HG02678 (cell line): ENCODE measurements around the gene NEK2.
"Not testable (repeated sequence)": the region's sequence is repeated elsewhere in the genome, so short reads cannot be mapped to it uniquely, and the experiment has no call there.

Experiments used
- ATAC-seq: cut with Tn5 transposase; IDR thresholded peaks from one replicate; pipeline ENCODE4 v1.9.1; 2021; ENCODE audit warnings: mild to moderate bottlenecking, moderate library complexity; ENCODE audit not compliant: unreplicated experiment

The NEK2 gene

DNA sequence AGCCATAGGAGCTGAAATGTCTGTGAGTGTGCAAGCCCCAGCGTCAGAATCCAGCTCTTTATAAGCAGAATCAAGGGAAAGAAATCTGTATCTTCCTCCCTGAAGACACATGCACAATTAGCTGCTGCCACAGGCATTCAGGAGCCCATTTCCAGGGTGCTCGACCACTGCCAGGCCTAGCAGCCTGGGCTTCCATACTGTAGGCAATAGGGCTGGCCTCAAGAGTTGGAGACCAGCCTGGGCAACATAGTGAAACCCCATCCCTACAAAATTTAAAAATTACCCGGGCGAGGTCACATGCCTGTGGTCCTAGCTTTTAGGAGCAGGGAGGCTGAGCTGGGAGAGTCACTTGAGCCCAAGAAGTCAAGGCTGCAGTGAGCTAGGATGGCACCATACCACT lies 41.0 kb downstream of the NEK2 start:
- ATAC-seq, result no peak

- ATAC-seq, result no peak
Measured at GRCh38 chr1:211633524-211633846, 41.9 kb downstream of the NEK2 start.

DNA sequence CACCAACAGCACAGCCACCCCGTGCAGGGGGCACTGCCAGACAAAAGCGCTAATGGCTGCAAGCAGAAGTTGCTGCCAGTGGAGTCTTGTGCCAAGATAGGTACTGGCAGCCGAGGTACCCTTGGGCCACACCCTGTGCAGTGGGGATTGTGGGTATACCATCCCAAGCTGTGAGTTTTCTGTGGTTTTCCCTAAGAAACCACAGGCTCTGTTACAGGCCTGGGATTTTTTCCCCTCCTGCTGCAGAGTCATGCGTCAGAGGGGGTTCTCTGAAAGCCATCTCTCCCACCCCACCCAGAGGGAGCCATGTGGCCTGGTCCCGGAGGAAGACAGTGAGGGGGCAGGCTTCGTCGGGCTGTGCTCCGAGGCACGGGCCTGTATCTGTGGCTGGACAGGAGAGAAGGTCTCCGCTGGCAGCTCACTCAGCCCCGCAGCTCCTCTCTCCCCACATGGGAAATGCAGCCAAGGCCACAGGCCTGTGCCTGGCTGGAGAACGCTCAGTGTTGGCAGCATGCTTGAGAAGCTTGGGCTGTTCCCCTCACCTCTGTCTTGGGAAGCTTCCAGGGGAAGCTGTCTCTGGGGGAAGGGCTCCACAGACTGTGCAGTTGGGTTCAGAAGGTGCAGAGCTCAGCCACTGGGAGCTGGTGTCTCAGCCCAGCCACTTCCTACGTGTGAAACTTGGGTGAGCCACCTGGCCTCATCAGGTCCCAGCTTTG lies 42.5 kb downstream of the NEK2 start:
- ATAC-seq, result peak; percentile 28

DNA sequence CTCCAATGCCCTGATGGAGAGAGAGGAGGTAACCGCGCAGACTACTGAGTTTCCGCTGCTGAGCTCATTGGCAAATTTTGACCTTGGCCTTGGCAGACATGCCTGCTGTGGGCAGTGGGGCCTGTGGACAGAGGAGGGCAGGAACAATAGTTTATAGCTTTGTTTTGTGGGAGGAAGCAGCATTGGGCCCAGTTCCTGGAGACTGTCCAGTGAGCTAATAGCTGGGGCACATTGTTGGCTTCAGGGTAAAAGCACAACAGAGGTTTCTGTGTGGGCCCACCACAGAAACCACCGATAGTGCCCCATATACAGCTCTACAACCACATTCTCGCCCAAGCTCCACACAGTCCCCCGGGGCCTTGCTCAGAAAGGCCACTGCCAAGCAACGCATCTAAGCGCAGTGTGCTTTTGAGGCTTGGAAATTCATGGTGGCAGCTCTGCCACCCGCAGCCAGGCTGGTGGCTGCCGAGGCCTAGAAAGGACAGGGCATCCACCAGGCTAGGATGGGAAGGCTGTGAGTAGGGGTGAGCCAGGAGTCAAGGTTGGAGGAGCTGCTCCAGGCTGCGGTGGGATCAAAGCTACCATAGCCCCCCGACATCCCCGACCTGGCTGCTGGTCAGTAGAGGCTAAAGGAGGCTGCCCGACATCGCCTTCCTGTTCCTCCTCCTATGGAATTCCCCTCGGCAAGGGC lies 43.2 kb downstream of the NEK2 start:
- ATAC-seq, result peak; percentile 85

GRCh38 chr1:211631168-211631567 lies 44.3 kb downstream of the NEK2 start:
- no peak for ATAC-seq

DNA sequence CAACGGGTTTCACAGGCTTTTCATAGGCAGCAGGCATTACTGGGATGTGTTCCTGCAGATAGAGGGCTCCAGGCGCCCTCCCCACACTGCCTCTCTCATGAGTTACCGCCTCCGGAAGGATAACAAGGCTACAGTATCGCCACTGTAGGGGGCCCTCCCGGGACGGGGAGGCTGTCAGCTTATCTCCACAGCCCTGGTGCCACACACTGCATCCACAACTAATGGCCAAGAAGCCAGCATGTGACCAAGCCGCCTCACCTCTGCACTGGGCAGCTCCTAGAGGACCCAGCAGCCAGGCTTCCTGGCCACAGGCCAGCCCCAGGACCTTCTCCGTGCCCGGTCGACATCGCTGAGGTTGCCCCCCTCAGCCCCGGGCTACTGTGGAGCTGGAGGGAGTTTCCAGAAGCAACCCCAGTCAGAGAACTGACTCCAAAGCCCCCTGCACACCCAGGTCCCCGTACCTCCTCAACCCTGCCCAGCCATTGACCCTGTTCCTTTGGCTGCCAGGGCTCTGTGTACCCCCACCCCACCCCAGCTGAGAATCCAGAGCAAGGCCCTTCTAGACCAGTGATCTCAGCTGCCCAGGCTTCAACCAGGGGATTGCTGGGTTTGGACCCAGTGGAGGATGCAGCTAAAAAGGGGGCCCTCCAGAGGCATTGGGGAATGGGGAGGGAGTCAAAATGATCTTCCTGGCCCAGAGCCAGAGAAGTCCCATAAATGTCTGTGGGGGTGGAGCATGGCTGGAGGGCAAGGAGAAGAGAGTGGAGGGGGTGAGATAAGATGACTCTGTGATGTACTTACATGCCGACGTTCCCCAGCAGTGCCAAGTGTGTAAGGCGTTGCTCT lies 45.0 kb downstream of the NEK2 start:
- no peak for ATAC-seq

GRCh38 chr1:211628417-211628816 lies 47.0 kb downstream of the NEK2 start:
- ATAC-seq, result no peak

DNA sequence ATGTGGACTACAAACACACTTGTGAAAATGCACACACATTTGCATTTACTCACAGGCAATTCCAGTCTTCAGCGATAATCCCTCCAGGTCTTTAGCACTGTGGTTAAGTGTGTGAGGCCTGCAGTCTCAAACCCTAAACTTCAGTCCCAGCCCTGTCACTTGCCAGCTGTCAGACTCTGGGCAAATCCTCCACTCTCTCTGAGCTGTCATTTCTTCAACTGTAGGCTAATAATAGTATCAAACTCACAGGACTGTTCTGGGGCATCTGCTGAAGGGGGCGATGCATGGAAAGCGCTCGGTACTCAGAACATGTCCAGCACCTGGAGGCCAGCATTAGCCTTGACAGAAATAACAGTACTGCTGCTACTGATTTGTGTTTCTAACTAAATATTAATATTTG lies 48.2 kb downstream of the NEK2 start:
- no peak for ATAC-seq

DNA sequence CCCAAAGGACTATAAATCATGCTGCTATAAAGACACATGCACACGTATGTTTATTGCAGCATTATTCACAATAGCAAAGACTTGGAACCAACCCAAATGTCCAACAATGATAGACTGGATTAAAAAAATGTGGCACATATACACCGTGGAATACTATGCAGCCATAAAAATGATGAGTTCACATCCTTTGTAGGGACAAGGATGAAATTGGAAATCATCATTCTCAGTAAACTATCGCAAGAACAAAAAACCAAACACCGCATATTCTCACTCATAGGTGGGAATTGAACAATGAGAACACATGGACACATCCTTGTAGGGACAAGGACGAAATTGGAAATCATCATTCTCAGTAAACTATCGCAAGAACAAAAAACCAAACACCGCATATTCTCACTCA lies 49.6 kb downstream of the NEK2 start:
- not testable (repeated sequence) for ATAC-seq

DNA sequence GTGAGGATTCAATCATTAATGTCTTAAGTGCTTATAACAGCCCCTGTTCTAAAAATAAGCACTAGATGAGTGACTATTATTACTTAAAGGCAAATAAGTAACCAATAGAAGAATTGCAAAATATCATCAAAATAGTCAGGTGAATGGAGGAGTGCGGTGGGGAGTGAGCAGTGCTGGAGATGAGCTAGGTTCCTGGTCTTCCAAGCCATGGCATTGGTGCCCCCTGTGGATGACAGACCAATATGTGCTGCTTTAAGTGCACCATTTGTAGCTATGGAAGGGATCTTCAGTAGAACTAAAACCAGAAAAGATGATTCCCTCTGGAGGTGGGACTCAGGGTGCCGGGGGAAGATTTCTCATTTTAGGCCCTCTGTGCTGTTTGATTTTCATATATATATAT lies 50.4 kb downstream of the NEK2 start:
- ATAC-seq, result peak; percentile 60

DNA sequence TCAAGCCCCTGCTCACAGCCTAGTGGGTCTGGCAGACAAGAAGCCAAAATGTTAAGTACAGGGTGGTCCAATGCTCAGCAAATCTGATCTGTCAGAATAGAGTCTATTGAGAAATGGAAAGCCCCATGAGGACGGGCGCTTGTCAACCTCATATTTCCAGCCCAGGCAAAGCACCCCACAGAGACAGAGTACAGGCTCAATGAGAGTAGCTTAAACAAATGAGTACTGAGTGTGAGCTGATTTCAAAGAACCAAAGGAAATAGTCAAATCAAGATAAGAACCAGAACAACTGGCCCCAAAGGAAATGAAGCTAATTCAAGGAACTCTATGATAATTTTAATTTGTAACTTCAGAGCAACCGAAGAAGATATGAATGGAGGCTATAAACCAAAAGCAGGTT lies 51.9 kb downstream of the NEK2 start:
- no peak for ATAC-seq

DNA sequence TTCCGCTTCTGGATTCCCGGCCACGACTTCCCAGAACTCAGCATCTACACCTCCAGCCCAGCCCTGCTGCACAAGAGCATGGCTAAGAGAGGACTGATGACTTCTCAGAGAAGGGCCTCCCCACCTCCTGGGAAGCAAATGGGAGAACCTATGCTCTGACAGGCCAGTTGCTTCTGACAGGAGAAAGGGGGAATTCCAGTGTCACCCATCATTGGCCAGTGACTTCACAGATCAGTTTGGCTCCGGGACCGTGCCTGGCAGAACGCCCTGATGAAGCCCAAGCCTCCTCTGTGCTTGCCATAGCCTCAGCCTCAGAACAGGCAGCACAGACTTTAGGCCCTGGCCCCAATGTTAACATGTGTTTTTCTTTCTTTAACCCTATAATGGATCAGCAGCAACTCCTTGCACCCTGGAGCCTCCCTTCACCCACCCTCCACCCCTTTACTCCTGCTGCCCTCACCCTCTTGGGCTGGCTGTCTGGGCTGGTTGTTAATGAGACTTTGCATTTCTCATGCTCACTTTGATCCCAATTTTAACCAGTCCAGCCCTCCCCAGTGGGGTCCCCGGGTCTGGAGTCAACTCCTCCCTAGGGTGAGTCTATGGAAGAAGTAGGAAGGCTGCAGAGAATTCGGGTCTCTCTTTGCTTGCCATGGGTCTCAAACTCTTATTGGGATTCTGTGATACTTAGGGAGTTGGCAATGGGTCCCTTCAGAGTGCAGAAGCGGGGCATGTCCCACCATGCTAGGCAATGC lies 53.8 kb downstream of the NEK2 start:
- no peak for ATAC-seq

GRCh38 chr1:211620097-211620496 lies 55.3 kb downstream of the NEK2 start:
- ATAC-seq, result no peak

DNA sequence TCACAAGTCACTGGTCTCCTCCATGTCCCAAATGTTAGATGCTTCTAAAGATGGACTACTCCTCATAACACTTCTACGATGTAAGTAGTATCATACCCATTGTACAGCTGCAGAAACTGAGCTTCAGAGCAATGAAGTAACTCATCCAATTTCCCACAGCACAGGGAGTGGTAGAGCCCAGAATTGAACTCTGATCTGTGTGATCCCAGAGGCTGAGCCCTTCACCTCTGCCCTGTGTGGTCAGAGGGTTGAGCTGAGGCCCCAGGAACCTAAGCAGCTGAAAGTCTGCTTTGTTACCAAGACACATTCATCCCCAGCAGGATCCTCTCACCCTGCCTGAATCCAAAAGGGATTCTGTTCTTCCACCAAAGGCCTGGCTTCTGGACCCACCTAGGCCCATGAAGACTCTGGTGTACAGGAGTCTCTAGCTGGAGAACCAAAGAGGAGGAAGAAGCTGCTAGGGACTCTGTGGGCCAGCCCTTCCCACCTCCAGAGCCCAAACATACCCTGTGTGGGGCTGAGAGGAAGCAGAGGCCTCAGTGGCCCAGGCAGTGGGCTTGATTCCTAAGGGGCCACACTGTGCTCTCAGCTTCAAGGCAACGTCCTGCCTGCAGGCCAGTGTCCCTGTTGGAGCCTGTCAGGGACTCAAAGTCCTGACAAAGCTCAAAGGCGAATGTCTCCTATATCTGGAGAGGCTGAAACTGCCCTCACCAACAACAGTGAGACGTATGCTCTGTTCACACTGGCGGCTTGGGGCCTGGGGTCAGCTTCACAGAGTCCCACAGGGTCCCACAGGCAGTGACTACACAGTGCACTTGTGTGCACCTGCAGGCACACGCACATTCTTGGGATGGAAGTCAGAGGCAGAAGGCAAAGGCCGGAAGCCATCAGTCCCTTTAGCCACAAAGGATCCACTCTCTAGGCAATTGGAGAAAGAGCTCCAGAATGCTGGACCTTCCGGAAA lies 56.1 kb downstream of the NEK2 start:
- ATAC-seq, result no peak

DNA sequence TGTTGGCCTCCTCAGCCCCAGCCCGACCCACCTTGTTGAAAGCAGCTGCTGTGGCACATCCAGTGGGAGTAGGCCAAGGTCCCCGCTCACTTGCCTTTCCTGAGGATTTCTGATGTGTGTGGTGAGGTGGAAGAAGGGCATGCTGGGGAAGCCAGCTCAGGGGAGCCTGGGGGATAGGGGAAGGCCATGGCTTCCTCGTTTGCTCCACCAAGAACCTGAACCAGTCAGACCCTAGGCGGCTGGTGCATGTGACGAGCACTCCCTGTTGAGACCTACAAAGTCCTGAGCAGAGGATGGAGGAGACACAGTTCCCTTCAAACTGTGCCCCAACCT lies 58.5 kb downstream of the NEK2 start:
- ATAC-seq, result no peak

GRCh38 chr1:211616231-211616964 lies 59.0 kb downstream of the NEK2 start:
- ATAC-seq, result no peak

DNA sequence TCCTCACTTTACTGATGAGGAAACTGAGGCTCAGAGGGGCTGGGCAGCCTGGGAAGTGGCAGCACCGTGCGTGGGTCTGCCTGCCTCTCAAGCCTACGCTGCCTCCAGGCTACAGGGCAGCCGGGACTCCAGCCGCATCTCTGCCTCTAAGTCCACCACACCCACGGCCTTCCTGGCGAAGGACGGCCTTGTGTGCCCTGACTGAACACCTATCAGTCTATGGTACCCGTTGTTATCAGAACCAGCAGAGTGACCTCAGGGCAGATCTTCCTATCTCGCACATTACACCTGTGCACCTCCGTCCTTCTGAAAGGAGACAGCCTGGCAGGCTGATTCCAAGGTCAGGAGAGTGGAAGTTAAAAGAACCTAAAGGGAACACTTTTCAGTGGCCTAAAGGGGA lies 60.8 kb downstream of the NEK2 start:
- ATAC-seq, result no peak

DNA sequence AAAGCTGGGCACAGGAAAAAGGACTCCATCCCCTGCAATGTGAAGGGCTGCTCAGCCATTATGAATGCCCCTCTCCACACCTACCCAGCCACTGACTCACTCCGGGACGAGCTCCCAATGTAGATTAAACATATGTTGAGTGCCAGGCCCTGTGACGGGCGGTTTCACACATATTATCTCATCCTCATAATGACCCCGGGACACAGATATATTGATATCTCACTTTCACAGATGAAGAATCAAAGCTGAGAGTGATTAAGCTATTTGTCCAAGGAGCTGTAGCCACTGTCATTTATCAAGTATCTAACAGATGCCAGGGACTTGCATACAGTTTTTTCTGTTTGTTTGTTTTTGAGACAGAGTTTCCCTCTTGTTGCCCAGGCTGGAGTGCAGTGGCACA lies 61.5 kb downstream of the NEK2 start:
- ATAC-seq, result no peak

- no peak for ATAC-seq
Measured at GRCh38 chr1:211613108-211613947, 62.1 kb downstream of the NEK2 start.
